SU-DHL-6 (cell line): ENCODE data around the gene SEMA5A.

Experiments
- H2AFZ ChIP-seq: fragments of 200-600 bp; sonication (generic); 2 replicates; pipeline ENCODE4 v1.6.1; 2014; ENCODE audit warnings: low read depth, mild to moderate bottlenecking, moderate library complexity, mixed read lengths, antibody characterized with exemption, low read length; ENCODE audit not compliant: severe bottlenecking
- H3F3A ChIP-seq: fragments of 200-600 bp; shearing (Covaris generic); 2 replicates; pipeline ENCODE4 v1.6.0; 2016; ENCODE audit warnings: antibody characterized with exemption, mild to moderate bottlenecking; ENCODE audit not compliant: insufficient read depth
- H3K27ac ChIP-seq: fragments of 200-600 bp; sonication (generic); 2 replicates; pipeline ENCODE4 v1.5.1; 2016; ENCODE audit warnings: low read depth, mild to moderate bottlenecking, low read length, moderate library complexity, mixed read lengths
- H3K27me3 ChIP-seq: fragments of 200-600 bp; sonication (generic), shearing (Covaris generic); 2 replicates; pipeline ENCODE4 v1.6.0; 2014; ENCODE audit warnings: mild to moderate bottlenecking, low read length
- H3K36me3 ChIP-seq: fragments of 200-600 bp; sonication (generic); 2 replicates; pipeline ENCODE4 v1.6.1; 2014; ENCODE audit warnings: mild to moderate bottlenecking, low read length, mixed read lengths
- H3K4me2 ChIP-seq: fragments of 300-600, 200-600 bp; shearing (Covaris generic), sonication (generic); 2 replicates; pipeline ENCODE4 v1.6.0; 2014; ENCODE audit warnings: low read length, low read depth, mild to moderate bottlenecking; ENCODE audit not compliant: poor library complexity, severe bottlenecking
- H3K4me3 ChIP-seq: fragments of 200-600 bp; sonication (generic); 2 replicates; pipeline ENCODE4 v1.5.1; 2014; ENCODE audit warnings: antibody characterized with exemption, low read length, mild to moderate bottlenecking, mixed read lengths; ENCODE audit not compliant: insufficient read depth, poor library complexity, severe bottlenecking
- H3K79me2 ChIP-seq: fragments of 200-600 bp; sonication (generic); 2 replicates; pipeline ENCODE4 v1.6.1; 2014; ENCODE audit warnings: mild to moderate bottlenecking, low read length, moderate library complexity; ENCODE audit not compliant: insufficient read depth
- H3K9ac ChIP-seq: fragments of 200-600 bp; sonication (generic); 2 replicates; pipeline ENCODE4 v1.7.0; 2014; ENCODE audit warnings: mild to moderate bottlenecking, low read length
- H3K9me2 ChIP-seq: fragments of 200-600 bp; sonication (generic); replicated peaks from 2 replicates; pipeline ENCODE4 v1.6.1; 2014; ENCODE audit warnings: low read length; ENCODE audit not compliant: insufficient read depth
- H3K9me3 ChIP-seq: fragments of 200-600 bp; sonication (generic); 2 replicates; pipeline ENCODE4 v1.6.1; 2014; ENCODE audit warnings: low read length, mixed read lengths; ENCODE audit not compliant: insufficient read depth
- H4K20me1 ChIP-seq: fragments of 200-600 bp; sonication (generic); 2 replicates; pipeline ENCODE4 v1.6.1; 2014; ENCODE audit warnings: low read depth, mild to moderate bottlenecking, antibody characterized with exemption, low read length, moderate library complexity, mixed read lengths
- CTCF ChIP-seq: fragments of 200-600 bp; sonication (generic); IDR thresholded peaks from one replicate; pipeline ENCODE4 v1.5.1; 2017; ENCODE audit warnings: antibody characterized with exemption, mild to moderate bottlenecking, low read length, moderate library complexity; ENCODE audit not compliant: insufficient read depth, poor library complexity, severe bottlenecking
- EZH2phosphoT487 ChIP-seq: fragments of 200-600 bp; sonication (generic), shearing (Covaris generic); conservative IDR thresholded peaks from 2 replicates; pipeline ENCODE4 v1.6.1; 2018; ENCODE audit warnings: mild to moderate bottlenecking, antibody characterized with exemption, low read length, moderate library complexity, mixed read lengths

Gene SEMA5A

GRCh38 chr5:9431496-9432258, 114.2 kb downstream of the SEMA5A start:
- no peak overlapping the region for H3K4me2 ChIP-seq
- no peak overlapping the region for H3K9ac ChIP-seq
- H3K9me3 ChIP-seq: no peaks in the 10 kb centered on the region
- TF ChIP-seq EZH2phosphoT487 (no peak), CTCF (no peak)
- H3K9me2 ChIP-seq: no peaks in the 10 kb centered on the region
- no peaks in the 10 kb centered on the region for H3K79me2 ChIP-seq
- no peaks in the 10 kb centered on the region for H3K36me3 ChIP-seq
- no peaks in the 10 kb centered on the region for H4K20me1 ChIP-seq
- no peak overlapping the region for H2AFZ ChIP-seq
- no peaks in the 10 kb centered on the region for H3K27me3 ChIP-seq
- no peak overlapping the region for H3K27ac ChIP-seq
- no peak overlapping the region for H3K4me3 ChIP-seq
- H3F3A ChIP-seq: no peaks in the 10 kb centered on the region

- Histone ChIP-seq H3K27me3 (no peaks in the 10 kb centered on the region), H3F3A (no peaks in the 10 kb centered on the region), H3K27ac (no peak overlapping the region), H3K9ac (no peak overlapping the region), H3K79me2 (no peaks in the 10 kb centered on the region), H3K9me3 (no peaks in the 10 kb centered on the region), H4K20me1 (no peaks in the 10 kb centered on the region), H3K36me3 (no peaks in the 10 kb centered on the region), H3K9me2 (no peaks in the 10 kb centered on the region), H2AFZ (no peak overlapping the region), H3K4me2 (no peak overlapping the region), H3K4me3 (no peak overlapping the region)
- TF ChIP-seq CTCF (no peak), EZH2phosphoT487 (no peak)
These were observed 114.8 kb downstream of the SEMA5A start for GRCh38 chr5:9431151-9431495.

- Histone ChIP-seq H3K36me3 (no peaks in the 10 kb centered on the region), H3K27ac (no peak overlapping the region), H3K9me3 (no peaks in the 10 kb centered on the region), H3F3A (no peaks in the 10 kb centered on the region), H3K9me2 (no peaks in the 10 kb centered on the region), H3K4me3 (no peak overlapping the region), H3K9ac (no peak overlapping the region), H2AFZ (no peak overlapping the region), H3K79me2 (no peaks in the 10 kb centered on the region), H3K4me2 (no peak overlapping the region), H4K20me1 (no peaks in the 10 kb centered on the region), H3K27me3 (no peaks in the 10 kb centered on the region)
- TF ChIP-seq CTCF (no peak), EZH2phosphoT487 (no peak)
These were observed 115.6 kb downstream of the SEMA5A start for GRCh38 chr5:9430306-9430705.
